ENCODE data around the gene SPDYE6.

- no peak for TF ChIP-seq CTCF (IDR thresholded peaks at IDR 0.05)
- TF ChIP-seq EP300 (IDR thresholded peaks at IDR 0.05) = no peak
These were observed 54.2 kb downstream of the SPDYE6 start for GRCh38 chr7:102302025-102302424.
